NOMO-1 treated with DMSO at 0.1 percent for 48 hours (cell line): ENCODE results near the gene RAB40B.
"Not testable (repeated sequence)": the region's sequence is repeated elsewhere in the genome, so short reads cannot be mapped to it uniquely, and the experiment has no call there.

Source experiments
- DNase-seq: peaks from one replicate; lab custom pipeline; 2025; ENCODE audit not compliant: unreplicated experiment; lab: John Stamatoyannopoulos, UW

RAB40B gene

DNA sequence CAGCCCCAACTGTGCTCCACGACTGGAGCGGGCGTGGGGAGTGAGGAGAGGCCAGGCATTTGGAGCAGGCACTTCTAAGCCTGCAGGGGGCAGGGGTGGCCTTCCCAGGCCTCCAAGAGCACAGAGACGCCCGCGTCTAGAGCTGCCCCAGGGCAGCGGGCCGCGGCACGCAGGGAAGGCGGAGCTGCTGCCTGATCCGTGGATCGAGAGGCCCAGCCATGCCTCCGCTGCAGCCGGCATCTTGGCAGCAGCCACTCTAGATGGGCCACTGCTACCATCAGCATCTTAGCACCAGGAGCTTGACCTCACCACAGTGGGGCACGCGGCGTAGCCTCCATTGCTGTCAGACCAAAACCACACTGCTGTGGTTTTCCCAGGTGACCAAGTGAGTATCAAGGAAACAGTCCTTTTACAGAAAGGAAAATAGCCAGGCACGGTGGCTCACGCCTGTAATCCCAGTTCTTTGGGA is 29.8 kb downstream of the RAB40B start:
- peak; percentile 69 for DNase-seq

- no peak for DNase-seq
Measured at GRCh38 chr17:82668024-82668630, 30.4 kb downstream of the RAB40B start.

DNA sequence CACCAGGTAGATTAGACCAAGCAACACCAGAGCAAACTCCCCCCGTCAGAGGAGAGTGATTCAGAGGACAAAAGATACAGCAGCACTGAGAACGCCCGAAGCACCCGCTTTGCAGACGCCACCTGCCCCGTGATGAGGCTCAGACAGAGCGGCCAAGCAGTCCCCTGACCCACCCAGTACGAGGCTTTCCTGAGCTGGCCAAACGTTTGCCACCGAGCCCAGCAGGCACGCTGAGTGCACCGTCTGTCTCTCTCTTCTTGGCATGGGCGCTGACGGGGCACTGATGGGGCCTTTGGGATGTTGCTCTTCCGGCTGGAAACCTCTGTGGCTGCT is 30.9 kb downstream of the RAB40B start:
- no peak for DNase-seq

GRCh38 chr17:82666931-82667667 is 31.4 kb downstream of the RAB40B start:
- DNase-seq: no peak

- no peak for DNase-seq
Measured at GRCh38 chr17:82665891-82666290, 32.6 kb downstream of the RAB40B start.

DNA sequence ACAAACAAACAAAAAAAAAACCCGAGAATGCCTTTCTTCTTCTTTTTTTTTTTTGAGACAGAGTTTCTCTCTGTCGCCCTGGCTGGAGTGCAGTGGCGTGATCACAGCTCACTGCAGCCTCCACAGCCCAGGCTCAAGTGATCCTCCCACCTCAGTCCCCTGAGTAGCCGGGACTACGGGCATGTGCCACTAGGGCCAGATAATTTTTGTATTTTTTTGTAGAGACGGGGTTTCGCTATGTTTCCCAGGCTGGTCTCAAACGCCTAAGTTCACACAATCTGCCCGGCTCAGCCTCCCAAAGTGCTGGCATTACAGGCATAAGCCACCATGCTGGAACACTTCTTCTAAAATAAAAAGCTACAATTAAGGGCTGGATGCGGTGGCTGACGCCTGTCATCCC is 33.3 kb downstream of the RAB40B start:
- DNase-seq: no peak

GRCh38 chr17:82664701-82665182 is 33.8 kb downstream of the RAB40B start:
- no peak for DNase-seq

GRCh38 chr17:82664276-82664575 is 34.3 kb downstream of the RAB40B start:
- no peak for DNase-seq

GRCh38 chr17:82663381-82664275 is 34.9 kb downstream of the RAB40B start:
- DNase-seq: no peak

GRCh38 chr17:82662711-82663261 is 35.7 kb downstream of the RAB40B start:
- no peak for DNase-seq

DNA sequence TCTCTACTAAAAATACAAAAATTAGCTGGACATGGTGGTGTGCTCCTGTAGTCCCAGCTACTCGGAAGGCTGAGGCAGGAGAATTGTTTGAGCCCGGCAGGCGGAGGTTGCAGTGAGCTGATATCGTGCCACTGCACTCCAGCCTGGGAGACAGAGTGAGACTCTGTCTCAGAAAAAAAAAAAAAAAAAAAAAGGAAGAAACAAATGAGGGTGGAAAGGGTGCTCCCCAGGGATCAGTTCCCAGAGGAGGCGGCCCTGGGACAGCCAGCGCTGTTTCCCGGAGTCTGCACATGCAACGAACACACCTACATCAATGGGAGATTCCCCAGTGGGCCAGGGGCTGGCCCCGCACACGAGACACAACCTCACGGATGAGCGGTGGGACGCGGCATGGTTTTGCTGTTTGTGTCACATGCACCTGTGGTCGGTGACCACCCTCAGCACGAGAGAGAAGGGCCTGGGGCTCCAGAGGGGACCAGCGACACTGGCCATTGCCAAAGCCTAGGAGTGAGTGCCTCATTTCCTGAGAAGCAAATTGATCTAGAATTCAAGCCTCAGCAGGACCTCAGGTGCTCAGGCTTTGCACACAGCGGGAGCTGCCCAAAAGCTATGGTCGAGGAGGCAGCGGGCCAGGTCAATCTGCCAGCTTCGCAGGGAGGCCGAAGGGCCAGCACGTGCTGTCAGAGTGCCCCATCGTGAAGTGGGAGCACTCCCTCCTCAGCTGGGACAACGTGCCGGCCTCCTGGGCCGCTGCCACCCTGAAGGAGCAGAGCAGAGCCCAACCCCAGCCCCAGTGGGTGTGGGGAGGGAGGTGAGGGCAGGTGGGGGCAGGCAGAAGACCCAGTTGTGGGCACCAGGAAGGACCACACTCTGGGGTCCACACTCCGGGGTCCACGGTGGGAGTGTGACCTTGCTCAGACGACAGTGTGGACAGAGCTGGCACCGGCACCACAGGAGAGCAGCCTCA is 36.5 kb downstream of the RAB40B start:
- DNase-seq: no peak

GRCh38 chr17:82659886-82660285 is 38.6 kb downstream of the RAB40B start:
- DNase-seq: no peak

- DNase-seq: no peak
Measured at GRCh38 chr17:82658796-82659452, 39.6 kb downstream of the RAB40B start.

DNA sequence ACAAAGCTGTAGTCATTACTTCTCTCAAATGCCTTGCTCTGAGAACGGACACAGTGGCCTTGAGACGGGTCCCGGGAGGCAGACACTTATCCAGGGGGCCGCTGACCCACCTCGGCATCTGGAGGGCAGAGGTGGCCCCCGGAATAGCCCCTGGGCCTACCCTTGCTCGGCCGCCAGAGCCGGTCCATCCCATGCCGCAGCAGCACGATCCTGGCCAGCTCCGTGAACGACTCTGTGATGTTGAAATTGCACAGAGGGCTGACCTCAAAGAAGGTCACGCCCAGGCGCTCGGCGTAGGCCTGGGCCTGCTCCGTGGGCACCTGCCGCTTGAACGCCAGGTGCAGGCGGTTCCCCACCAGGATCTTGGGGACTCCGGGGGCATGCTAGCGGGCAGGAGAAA is 40.2 kb downstream of the RAB40B start:
- no peak for DNase-seq

GRCh38 chr17:82657926-82658325 is 40.6 kb downstream of the RAB40B start:
- DNase-seq: no peak

DNA sequence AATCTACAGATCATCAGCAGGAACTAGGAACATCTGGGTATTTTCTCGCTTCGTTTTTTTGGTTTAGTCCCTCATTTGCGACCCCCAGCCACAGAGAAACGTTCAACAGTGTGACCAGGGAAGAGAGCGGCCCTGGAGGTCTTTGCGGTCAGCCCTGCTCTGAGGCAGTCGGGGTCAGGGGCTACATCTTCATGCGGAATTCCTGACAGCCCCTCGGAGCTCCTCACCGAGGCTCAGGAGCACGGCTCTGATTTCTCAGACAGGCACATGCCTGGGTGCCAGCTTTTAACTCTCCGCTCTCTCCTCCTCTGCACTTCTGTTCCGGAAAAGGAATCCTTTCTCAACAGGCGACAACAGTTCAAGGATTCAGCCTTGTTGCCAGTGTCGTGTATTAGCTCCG is 42.2 kb downstream of the RAB40B start:
- no peak for DNase-seq

DNA sequence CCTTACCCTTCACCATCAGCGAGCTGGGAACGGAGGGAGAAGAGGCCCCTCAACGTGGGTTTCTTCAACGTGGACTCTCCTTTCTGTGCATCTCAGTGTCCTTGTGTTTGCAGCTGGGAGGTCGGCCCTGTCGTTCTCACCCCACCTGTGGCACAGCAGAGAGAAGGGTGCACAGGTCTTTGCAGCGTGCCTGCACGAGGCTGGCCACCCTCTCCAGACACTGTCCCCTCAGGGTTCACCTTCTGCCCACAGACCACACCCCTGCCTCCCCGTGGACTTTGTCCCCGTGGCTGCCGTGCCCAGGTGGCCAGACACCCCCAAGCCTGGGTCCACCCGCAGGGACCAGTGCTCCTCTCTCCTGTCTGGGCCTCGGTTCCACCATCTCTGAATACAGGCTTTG is 43.0 kb downstream of the RAB40B start:
- DNase-seq: no peak

GRCh38 chr17:82655038-82655479 is 43.4 kb downstream of the RAB40B start:
- peak; percentile 72 for DNase-seq

GRCh38 chr17:82654611-82655010 is 43.9 kb downstream of the RAB40B start:
- not testable (repeated sequence) for DNase-seq
